HT-29 (cell line): Measurements from ENCODE around the gene LIN7C. TPM values are rescaled to one million over a fixed set of nuclear protein-coding genes. Genes with fewer than 3 reads are reported as not detected.
"Not testable (repeated sequence)": the region's sequence is repeated elsewhere in the genome, so short reads cannot be mapped to it uniquely, and the experiment has no call there.

Experiments
- DNase-seq: peaks from one replicate; pipeline ENCODE4 v3.0.0-alpha.2; 2015; ENCODE audit warnings: low spot score
- total RNA-seq: library from RNA; depleted of rRNA; stranded (reverse); fragments of >200 nt; shearing (Covaris generic); gene quantifications from 2 replicates; pipeline ENCODE4 v1.2.3, GENCODE V29; 2014; rRNA removed

LIN7C gene
- 26.0 and 31.7 TPM in 2 replicates for total RNA-seq

GRCh38 chr11:27506200-27507182, at the start of gene LIN7C:
Gene LIN7C (minus strand): TSS chr11:27506769. CDS start chr11:27506752, 17 bp downstream.
- DNase-seq: peak; percentile 98

GRCh38 chr11:27555264-27555663, 48.7 kb upstream of the LIN7C start:
- no peak for DNase-seq

DNA sequence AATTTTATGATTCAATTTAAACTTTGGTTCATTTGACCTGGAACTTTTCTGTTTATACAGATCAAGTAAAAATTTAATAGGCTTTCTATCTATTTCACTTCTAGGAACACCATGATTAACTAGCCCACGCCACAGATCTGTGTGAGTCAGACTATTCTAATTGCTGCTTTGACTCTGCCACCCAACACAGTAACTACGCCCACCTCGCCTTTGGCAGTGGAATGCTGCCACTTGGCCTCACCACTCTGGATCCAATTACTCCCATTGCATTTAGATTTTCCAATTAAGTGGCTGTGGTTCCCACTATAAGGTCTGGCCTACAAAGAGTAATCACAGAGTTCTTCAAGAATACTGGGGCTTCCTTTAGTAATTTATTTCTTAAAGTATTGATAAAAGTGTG, 46.6 kb upstream of the LIN7C start:
- DNase-seq: peak; percentile 62

DNA sequence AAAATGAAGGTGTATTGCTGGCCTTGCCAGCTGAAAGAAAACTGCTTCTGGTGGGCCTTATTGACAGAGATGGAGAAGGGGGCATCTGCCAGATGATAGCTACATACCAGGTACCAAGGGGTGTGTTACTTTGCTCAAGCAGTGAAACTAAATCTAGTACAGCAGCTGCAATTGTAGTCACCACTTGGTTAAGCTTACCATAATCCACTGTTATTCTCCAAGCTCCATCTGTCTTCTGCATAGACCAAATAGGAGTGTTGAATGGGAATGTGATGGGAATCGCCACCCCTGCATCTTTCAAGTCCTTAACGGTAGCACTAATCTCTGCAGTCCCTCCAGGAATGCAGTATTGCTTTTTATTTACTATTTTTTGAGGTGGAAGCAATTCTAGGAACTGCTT, 45.8 kb upstream of the LIN7C start:
- no peak for DNase-seq

GRCh38 chr11:27551127-27551526, 44.6 kb upstream of the LIN7C start:
- no peak for DNase-seq

GRCh38 chr11:27545946-27546345, 39.4 kb upstream of the LIN7C start:
- no peak for DNase-seq

GRCh38 chr11:27545035-27545434, 38.5 kb upstream of the LIN7C start:
- DNase-seq: no peak

- no peak for DNase-seq
Observed at GRCh38 chr11:27541790-27542189, 35.2 kb upstream of the LIN7C start.

DNA sequence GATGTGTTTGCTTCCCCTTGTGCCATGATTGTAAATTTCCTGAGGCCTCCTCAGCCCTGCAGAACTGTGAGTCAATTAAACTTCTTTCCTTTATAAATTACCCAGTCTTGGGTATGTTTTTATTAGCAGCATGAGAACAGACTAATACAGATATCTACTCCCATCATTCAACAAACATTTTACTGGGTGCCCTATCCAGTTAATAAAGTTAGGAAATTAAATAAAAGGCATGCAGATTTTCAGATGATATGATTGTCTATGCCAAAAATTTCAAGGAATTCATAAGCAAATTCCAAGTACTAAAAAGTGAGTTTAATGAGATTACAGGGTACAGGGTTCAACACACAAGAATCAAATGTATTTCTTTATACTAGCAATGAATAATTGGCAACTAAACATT, 33.5 kb upstream of the LIN7C start:
- DNase-seq: no peak

DNA sequence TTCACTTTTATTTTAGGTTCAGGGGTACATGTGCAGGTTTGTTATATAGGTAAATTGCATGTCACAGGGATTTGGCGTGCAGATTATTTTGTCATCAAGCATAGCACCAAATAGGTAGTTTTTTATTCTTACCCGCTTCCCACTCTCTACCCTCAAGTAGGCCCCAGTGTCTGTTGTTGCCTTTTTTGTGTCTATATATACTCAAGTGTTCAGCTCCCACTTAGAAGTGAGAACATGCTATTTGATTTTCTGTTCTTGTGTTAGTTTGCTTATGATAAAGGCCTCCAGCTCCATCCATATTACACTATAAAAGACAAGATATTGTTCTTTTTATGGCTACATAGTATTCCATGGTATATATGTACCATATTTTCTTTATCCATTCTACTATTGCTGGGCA, 28.5 kb upstream of the LIN7C start:
- DNase-seq: no peak

DNA sequence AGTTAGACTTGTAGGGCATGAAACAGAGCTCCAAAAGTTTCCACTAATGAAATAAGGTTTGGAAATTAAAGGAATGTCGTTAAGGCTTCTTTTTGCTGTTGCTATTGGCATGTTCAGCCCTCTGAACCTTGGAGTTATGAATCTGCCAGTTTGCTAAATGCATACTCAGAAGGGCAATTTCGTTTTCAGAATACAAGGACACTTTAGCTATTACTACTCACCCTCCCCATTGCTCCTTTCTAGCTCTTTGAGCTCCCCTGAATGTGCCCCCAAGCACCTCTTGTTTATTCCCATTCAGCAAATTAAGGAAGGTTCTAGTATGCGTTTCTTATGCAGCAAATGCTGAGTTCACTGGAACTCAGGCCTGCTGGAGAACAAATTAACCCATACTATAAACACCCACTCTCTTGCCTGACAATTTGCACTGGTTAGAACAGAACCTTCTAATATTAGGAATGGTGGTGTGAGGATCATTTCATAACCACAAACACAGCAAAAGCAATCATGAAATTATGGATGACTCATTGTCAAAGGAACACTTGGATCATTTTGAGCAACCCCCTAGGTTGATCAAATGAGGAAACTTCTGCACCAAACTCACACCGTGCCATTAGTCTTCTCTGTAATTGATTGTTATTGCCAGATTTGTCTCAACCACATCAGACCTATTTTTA, 26.2 kb upstream of the LIN7C start:
- DNase-seq: no peak

DNA sequence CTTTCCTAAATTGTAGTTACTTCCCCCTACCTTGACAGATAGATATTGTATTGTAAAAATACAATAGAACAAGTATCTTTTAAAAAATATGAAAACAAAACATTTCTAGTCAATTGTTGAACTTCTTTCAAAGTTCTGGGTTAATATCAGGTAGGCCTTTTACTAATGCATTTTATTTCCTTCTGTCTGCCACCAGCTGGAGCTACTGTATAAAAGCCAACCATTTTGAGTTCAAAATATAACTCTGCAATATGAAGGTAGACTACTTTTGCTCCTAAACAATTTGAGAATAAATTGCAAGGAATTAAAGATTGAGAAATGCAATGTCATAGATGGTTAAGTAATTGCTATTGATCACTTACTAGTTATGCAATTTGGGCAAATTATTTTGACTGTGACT, 22.1 kb upstream of the LIN7C start:
- DNase-seq: no peak

DNA sequence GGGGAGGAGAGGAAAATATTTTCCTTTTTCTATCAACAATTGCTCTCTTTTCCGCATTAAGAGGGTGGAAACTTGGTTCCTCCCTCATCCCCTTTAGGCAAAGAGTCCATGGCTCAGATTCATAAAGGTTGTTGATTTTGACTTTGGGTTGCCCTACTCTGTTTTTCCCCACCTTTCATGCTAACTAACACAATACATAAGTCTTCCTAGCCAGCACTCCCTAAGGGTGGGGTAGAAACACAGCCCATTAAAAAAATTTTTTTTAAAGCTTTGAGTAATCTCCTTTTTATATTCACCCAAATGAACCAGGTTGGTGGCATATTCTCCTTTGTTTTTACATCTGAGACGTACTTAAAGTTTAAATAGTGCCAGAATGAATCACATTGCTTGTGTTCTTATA, 20.0 kb upstream of the LIN7C start:
- no peak for DNase-seq

GRCh38 chr11:27525824-27526516, 19.4 kb upstream of the LIN7C start:
- DNase-seq: no peak

GRCh38 chr11:27524155-27524554, 17.6 kb upstream of the LIN7C start:
- peak; percentile 42 for DNase-seq

DNA sequence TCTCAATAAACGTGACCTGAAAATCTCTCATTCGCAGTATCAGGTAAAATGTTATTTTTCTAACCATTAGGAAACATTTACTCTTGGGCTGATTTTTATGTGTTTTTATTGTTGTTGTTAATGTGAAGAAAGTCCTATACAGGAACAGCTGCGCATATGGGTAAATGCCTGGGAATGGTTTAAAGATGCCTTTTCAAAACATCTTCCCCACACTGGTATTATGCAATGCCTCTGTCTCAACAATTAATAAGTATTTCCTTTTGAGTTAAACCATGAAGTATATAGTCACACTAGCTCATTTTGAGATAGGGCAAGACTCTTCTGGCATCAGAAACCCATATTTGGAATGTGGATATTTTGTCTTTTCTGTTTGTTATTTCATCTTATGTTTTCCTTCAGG, 13.7 kb upstream of the LIN7C start:
- no peak for DNase-seq

GRCh38 chr11:27518518-27518917, 11.9 kb upstream of the LIN7C start:
- DNase-seq: no peak

- not testable (repeated sequence) for DNase-seq
Observed at GRCh38 chr11:27517490-27517889, 10.9 kb upstream of the LIN7C start.

- DNase-seq: no peak
Observed at GRCh38 chr11:27514558-27514957, 8.0 kb upstream of the LIN7C start.

GRCh38 chr11:27514076-27514475, 7.5 kb upstream of the LIN7C start:
- DNase-seq: no peak

DNA sequence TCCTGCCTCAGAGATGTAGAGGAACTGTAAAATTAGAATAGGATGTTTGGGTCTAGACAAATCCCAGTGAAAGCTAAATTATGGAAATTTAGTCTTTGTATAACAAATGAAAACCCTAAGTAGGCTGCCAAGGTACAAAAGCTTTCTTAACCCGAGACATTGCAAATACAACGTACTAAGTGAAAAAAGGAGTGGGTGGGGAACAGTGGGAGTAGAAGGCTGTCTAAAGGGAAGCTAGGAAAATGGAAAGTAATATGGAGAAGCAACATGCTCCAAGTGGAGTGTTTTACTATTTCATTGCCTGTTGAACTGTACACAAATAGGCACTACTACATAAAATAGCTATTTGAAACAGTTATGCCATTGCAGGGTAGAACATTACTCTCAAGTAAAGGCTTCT, 6.8 kb upstream of the LIN7C start:
- no peak for DNase-seq

DNA sequence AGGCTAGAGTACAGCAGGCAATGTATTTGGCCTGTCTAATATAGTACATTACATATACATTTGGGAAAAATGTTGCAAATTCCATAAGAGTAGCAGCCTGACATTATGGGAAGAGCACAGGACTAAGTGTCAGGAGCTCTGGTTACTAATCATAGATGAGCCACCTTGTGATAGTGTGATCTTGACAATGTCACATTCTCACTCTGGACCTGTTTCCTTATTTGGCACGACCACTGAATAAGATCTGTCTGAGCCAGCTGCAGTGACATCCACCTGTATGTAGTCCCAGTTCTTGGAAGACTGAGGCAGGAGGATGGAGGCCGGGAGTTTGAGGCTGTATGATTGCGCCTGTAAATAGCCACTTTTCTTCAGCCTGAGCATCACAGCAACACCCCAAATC, 5.7 kb upstream of the LIN7C start:
- no peak for DNase-seq
